KG1 (cell line): Measurements from ENCODE around the gene PLIN4.

Experiments
- DNase-seq: peaks from one replicate; lab custom pipeline; 2025; lab: John Stamatoyannopoulos, UW

Gene PLIN4

DNA sequence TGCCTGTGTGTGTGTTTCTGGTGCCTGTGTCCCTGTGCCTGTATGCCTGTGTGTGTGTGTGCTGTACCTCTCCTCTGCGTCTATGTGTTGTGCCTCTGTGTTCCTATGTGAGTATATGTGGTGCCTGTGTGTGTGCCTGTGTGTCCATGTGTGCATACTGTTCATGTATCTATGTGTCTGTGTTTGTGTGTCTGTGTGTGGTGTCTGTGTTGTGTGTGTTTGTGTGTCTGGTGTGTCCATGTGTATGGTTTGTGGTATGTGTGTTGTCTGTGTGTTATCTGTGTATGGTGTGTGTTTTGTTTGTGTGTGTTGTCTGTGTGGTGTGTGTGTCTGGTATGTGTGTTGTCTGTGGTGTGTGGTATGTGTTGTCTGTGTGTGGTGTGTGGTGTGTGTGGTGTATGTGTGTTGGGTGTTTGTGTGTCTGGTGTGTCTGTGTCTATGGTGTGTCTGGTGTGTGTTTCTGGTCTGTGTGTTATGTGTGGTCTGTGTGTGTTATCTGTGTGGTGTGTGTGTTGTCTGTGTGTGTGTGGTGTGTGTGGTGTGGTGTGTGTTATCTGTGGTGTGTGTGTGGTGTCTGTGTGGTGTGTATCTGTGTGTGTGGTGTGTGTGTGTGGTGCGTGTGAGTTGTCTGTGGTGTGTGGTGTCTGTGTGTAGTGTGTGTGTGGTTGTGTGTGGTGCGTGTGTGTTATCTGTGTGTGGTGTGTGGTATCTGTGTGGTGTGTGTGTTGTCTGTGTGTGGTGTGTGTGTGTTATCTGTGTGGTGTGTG is 25.8 kb downstream of the PLIN4 start:
- DNase-seq = no peak

- DNase-seq = no peak
Observed at GRCh38 chr19:4491446-4491845, 26.8 kb downstream of the PLIN4 start.

DNA sequence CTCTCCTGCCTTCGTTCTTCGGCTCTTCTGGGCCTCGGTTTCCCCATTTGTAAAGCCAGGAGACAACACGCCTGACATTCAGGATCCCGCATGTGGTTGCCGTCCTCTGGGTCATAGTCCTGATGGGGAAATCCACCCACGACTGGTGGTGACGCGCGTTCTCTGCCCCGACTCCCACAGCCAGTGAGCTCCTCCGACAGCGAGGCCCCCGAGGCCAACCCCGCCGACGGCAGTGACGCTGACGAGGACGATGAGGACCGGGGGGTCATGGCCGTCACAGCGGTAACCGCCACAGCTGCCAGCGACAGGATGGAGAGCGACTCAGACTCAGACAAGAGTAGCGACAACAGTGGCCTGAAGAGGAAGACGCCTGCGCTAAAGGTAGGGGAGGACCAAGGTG is 29.8 kb downstream of the PLIN4 start:
- no peak for DNase-seq

- no peak for DNase-seq
Observed at GRCh38 chr19:4487572-4487971, 30.7 kb downstream of the PLIN4 start.

DNA sequence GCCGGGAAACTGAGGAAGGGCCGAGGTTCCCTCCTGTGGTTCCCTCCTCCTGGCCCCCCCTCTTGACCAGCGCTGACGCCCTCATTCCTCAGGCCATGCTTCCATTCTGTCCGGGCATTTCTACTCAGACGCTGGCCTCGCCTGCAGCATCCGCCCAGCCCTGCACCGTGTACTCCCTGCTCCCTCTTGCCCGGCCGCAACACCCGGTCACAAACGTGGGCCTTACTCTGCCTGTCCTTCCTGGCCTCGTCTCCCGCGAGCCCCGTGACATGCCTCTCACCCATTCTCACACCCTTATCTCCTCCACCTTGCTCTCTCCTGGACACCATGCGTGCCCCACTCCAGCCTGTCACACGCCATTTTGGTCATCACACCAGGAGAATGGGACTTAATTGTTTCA is 34.9 kb downstream of the PLIN4 start:
- no peak for DNase-seq

DNA sequence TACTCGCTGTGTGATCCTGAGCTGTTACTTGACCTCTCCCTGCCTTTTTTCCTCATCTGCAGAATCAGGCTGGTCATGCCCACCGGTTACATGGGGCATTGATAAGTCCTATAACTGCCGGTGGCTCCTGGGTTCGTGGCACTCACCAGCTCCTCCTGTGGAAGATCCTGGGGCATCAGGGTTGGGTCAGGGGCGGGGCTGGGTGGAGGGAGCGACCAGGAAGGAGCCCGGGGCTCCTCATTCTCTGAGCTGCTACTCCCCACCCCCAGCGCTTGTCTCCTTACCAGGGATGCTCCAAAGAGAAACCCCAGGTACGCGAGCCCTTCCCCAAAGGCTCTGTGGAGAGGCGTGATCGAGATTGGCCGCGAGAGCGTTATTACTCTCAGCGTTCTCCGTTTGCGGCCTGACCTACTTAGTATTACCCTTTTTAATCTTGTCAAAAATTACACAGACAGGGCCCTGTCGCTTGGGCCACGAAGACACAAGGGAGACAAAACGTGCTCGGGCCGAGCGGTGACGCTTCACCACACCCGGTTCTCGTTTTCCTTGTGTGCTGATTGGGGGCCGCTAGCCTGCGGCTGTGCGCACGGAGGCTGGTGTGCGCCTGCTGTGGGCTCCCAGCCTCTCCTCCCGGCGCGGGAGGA is 35.4 kb downstream of the PLIN4 start:
- no peak for DNase-seq

GRCh38 chr19:4477034-4477801 is 41.1 kb downstream of the PLIN4 start:
- DNase-seq = no peak

GRCh38 chr19:4474514-4475022 is 43.7 kb downstream of the PLIN4 start:
- no peak for DNase-seq

DNA sequence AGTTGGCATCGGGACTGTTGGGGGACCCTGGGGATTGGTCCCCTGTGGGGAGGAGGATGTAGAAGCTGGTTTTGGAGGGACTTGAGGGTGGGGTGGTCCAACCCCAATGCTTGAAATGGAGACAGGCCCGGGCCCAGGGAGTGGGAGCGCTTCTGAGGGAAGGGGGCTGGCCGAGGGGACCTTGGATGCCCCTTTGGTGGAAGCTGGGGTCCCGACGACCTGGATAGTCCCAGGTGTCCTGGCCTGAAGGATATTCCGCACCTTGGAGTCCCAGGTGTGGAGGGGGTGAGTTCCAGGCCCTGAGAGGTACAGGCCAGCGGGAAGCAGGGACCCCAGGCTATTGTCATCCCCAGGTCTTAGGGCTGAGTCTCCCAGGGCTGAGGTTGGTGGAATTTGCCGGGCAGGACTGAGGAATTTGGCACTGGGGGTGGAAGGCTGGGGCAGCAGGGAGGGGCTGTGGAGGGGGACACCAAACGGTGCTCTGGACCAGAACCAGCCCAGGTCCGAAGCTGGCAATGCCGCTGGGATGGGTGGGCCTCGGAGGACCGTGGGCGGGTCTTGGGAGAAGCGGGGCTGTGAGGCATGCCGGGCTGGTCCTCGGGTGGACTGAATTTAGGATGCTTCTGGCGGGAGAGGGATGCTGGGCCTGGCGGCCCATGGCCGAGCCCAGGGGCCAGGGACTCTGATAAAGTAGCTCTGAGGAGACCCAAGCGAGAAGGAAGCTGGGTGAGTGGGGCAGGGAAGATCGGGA is 44.3 kb downstream of the PLIN4 start:
- no peak for DNase-seq

- DNase-seq = no peak
Observed at GRCh38 chr19:4473011-4473762, 45.1 kb downstream of the PLIN4 start.

DNA sequence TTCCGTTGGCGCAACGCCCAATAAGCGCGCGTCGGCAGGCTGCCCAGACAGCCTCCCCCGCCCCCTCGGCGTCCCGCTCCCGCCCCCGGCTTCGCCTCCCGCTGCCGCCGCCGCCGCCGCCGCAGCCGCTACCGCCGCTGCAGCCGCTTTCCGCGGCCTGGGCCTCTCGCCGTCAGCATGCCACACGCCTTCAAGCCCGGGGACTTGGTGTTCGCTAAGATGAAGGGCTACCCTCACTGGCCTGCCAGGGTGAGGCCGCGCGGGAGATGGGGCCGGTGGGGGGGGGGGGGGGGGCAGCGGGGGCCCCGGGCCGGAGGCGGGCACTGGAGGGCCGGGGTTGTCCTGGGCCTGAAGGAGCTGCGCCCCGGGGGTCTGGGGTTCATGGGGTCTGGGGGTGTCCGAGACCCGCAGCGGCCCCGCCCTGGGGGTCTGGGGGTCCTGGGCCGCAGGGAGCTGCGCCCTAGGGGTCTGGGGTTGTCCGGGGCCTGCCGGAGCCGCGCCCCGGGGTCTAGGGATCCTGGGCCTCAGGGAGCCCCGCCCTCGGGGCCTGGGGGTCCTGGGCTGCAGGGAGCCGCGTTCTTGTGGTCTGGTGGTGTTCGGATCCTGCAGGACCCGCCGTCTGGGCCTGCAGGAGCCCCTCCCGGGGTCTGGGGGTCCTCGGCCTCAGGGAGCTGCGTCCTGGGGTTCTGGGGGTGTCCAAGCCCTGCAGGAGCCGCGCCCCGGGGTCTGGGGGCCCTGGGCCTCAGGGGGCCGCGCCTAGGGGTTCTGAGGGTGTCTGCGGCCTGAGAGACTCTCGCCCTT is 45.9 kb downstream of the PLIN4 start, which contains the start of gene HDGFL2:
HDGFL2 (plus strand) TSS at position 124 of the 801 bp plus-strand sequence; CDS start at position 178, 54 bp downstream.
- no peak for DNase-seq

DNA sequence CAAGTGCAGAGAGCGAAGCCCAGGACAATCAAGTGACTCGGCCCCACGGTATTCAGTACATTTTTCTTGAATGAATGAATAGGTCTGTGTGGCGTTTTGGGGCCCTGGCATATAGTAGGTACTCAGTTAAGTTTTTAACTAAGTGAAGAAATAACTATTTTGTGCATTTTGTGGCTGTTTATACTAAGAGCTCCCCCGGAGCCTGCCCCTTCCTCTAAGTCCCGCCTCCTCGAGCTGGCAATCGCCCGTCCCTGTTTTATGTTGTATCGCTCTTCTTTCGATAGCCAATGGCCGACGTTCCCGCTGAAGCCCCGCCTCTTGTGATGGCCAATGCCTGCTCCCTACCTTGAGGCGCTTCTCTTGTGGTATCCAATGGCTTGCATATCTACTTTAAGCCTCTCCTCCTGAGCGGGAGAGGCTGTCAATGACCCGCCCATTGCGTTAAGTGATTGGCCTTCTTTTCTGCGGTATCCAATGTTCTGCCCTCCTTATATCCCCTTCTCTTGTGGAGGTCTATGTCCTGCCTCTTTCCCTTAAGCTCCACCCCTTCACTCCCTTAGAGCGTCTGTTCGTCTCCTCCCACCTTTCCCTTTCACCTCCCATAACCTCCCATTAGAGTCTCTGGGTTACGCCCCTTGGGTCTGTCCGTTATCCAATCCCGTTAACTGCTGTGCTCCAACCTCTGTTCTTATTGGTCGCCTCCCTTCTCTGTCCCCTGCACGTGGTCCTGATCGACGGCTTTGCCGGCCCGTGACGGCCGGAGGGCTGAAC is 46.7 kb downstream of the PLIN4 start:
- peak; percentile 100 for DNase-seq

DNA sequence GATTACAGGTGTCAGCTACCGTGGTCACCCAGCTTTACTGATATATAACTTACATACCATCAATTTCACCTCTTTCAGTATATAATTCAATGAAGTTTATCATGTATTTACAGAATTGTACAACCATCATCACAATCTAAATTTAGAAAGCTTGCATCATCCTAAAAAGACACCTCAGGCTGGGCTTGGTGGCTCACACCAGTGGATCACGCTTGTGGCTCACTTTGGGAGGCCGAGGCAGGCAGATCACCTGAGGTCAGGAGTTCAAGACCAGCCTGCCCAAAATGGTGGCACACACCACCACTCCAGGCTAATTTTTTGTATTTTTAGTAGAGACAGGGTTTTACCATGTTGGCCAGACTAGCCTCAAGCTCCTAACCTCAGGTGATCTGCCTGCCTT is 50.5 kb downstream of the PLIN4 start:
- no peak for DNase-seq

- DNase-seq = no peak
Observed at GRCh38 chr19:4464815-4465581, 53.3 kb downstream of the PLIN4 start.

DNA sequence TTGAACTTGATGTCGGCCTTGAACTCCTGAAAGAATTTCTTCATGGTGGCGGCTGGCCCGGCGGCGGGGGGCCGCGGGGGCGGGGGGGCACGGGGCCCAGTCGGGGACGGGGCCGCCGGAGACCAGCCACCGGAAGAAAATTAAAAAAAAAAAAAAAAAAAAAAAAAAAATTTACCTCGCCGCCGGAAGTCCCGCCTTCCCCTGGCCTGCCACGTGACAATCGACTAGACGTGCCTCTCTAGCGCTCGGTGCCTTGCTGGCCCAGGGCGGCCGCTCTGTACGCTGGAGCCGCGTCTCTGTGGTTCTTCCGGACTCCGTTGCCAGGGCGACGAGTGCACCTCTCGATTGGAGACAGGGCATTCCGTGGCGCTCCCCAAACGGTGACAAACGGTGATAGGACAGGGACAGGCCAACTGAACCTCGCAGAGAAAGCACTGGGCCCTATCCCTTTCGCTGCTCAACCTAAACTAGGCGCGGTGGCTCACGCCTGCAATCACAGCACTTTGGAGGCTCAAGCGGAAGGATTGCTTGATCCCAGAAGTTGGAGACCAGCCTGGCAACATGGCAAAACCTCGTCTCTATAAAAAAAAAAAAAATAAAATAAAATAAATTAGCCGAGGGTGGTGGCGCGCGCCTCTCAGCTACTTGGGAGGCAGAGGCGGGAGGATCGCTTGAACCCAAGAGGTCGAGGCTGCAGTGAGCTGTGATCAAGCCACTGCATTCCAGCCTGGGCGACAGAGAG is 60.5 kb downstream of the PLIN4 start, which contains the start of gene UBXN6:
UBXN6 (minus strand) TSS at position 141 of the 742 bp plus-strand sequence; CDS start at position 44, 97 bp downstream.
- DNase-seq = peak; percentile 90

GRCh38 chr19:4456843-4457653 is 61.2 kb downstream of the PLIN4 start:
- DNase-seq = no peak

GRCh38 chr19:4456476-4456842 is 61.8 kb downstream of the PLIN4 start:
- no peak for DNase-seq
